Activated CD4-positive, alpha-beta T cell treated with anti-CD3 and anti-CD28 coated beads, Interleukin-2, amount 50 U/mL, for 4 hours (primary cell): Measurements from ENCODE around the gene PIGK.

Source experiments
- DNase-seq, 2 experiments: peaks; one replicate each; pipeline ENCODE4 v3.0.0-alpha.2; 2020

The PIGK gene

DNA sequence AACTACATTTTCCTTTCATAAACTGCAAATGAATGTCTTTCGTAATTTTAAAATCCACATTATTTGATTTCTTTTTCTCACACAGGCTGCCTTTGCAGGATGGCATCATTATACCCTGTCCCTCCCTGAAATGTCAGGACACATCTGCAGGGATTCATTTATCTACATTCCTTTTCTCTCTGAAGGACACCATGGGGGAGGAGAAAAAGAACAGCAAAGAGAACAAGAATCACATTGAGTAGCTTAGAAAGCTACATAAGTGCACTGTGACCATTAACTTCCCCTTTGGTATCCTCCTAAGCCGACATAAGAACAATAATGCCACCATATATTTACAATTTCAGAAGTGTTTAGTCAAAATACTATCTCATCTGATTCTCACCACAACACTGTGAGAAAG, 129.5 kb downstream of the PIGK start:
- DNase-seq: no peak

GRCh38 chr1:77085109-77085508, 134.1 kb downstream of the PIGK start:
- no peak for DNase-seq

GRCh38 chr1:77084457-77084856, 134.8 kb downstream of the PIGK start:
- DNase-seq: no peak

DNA sequence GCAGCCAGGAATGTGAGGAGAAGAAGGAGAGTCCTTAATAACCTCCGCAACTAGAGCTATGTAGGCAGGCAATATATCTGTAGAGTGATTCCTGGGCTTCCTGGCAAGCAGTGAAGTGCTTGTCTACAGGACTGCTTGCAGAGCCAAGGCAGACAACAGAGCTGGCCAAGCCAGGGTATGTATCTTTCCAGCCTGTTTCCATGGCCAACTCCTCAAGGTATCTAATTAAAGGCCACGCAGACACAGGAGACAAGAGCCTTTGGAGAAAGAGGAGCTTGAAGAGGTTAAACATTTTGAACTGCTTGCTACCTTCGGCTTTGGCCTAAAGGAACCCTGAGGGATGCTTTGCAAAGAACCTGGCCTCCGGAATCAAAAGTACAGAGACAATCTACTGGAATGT, 137.4 kb downstream of the PIGK start:
- no peak for DNase-seq

- no peak for DNase-seq
Observed at GRCh38 chr1:77076759-77077158, 142.5 kb downstream of the PIGK start.

- DNase-seq: no peak
Observed at GRCh38 chr1:77068013-77068412, 151.2 kb downstream of the PIGK start.

- DNase-seq: no peak
Observed at GRCh38 chr1:77065693-77066342, 153.4 kb downstream of the PIGK start.

GRCh38 chr1:77064246-77064645, 155.0 kb downstream of the PIGK start:
- DNase-seq: no peak

DNA sequence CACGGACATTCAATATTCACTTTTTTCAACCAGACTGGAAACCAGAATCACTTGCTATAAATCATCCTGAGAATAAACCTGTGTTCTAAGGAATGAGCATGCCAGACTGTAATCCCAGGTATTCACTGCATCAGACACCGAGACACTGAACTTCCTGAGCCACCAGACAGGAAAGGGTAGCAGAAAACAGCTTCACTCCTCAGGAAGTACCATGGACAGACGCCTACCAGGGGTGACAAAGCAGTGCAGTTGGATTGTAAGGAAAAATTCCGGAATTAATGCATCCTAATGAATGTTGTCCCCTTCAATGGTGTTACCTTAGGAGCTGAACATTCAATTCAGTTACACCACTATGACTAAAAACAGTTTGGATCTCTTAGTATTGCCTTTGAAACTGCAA, 156.1 kb downstream of the PIGK start:
- DNase-seq: no peak

GRCh38 chr1:77061162-77061561, 158.1 kb downstream of the PIGK start:
- DNase-seq: no peak

- DNase-seq: no peak
Observed at GRCh38 chr1:77060000-77060399, 159.2 kb downstream of the PIGK start.

GRCh38 chr1:77057994-77058585, 161.1 kb downstream of the PIGK start:
- DNase-seq: no peak

DNA sequence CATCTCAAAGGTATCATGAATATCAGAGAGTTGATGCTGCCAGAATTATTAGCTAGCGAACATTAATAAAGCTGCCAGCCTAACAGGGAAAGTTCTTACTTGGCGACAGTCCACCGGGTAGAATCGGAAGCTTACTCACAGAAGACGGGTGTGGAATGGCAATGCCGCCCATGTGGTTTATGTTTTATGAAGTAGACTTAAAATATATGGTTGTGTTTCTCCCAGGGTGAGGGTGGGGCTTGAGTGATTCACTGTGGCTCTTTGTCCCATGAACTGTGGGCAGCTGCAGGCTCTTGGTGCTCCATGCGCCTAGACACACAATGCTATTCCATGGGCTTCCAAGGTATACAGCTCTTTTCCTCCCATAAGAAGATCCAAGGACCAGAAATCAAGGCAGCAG, 162.7 kb downstream of the PIGK start:
- no peak for DNase-seq

DNA sequence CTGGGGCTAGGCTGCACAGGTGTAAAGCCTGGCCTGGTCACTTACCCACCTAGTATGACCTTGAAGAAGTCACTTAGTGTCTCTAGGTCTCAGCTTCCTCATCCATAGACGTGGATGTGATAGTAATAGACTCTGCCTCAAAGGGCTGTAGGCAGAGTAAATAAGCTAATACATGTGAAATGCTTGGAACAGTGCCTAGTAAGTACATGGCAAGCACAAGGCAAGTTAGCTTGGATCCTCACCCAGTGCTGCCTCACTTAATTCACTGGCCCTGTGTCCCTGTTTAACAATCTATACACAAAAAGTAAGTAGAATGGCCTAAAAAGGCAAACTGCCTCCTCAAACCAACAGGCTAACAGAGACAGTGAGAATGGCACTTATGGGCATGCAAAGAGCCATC, 167.8 kb downstream of the PIGK start:
- DNase-seq: no peak

DNA sequence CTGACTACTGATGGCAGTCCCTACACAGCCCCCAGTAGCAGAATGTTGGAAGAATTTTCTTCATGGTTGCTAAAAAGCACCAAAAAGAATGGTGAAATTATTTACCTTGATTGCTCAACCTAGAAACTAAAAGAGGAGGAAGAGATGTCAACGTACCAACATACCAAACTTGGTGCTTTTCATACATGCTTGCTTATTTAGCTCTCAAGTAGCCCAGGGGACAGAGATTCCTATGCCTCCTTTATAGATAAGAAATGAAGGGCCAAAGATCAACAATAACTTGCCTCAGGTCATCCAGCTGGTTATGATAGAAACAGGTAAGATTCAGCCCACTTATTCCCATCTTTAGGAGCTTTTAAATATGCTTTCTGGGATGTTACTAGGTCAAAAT, 170.6 kb downstream of the PIGK start:
- DNase-seq: no peak

- DNase-seq: no peak
Observed at GRCh38 chr1:77047978-77048614, 171.1 kb downstream of the PIGK start.

DNA sequence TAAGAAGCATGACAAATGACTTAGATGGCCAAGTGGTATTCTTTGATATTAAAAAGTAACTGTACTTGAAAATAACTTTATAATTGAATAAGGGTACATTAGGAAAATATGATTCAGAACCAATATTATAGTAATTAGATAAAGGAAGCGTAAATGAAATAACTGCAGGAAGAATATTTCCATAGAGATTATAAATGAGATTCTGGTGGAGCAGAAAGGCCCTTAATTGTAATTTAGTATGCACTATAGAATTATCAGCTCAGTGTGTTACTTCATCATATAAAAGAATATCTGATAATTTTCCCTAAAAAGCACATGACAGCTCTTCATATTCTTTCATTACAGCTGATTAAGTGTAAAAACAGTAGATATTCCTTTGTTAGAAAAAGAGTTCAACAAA, 171.7 kb downstream of the PIGK start:
- DNase-seq: no peak

- no peak for DNase-seq
Observed at GRCh38 chr1:77044133-77044849, 174.9 kb downstream of the PIGK start.

DNA sequence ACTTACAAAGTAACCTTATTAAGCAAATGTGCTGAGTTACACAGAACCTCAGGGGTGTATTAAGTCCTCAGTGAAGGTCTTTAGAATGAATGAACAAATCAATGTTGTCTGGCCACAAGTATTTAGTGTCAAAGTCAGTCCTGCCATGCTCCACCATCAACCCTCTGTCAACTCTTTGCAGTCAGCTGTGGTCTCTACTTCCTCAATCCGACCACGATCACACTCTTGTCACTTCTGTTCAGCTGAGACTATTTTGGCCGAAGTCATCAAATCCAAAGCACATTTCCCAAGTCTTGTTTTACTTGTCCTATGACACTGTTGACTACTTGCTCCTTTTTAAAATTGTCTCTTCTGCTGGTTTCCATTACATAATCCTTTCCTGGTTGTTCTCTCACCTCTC, 178.4 kb downstream of the PIGK start:
- DNase-seq: no peak

DNA sequence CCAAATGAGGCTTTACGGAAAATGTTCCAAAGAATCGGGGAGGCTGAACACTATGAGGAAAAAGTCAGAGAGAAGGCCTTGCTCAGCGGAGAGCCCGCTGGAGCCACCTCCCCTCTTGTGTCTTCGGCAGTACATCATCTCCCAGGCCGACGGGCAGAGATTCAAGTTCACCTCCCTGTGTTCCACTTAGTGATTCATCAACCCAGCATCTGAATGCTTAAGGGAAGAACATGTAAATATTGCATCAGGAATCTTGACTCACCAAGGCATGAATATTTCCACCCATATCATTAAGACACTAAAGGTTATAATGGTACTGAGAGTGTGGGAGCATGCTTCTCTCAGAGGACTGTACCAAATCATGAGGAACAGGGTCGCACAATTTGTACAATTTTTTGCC, 179.5 kb downstream of the PIGK start:
- no peak for DNase-seq

DNA sequence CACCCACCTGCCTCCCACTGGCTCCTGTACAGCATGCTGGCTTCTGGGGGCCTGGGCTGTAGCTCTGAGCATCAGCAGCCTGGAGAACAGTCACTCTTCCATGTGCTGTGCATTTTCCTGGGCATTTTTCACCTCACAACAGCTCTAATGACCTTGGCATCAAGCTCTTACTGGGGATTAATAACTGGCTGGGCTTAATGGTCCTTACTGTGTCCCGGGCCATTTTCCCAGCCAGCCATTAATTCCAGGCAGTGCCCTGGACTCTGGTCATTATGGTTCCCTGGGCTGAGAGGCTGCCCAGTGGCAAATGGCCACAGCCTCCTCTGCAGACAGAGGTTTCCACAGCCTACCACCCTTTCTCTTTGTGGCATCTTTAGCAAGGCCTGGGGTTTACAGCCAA, 180.1 kb downstream of the PIGK start:
- no peak for DNase-seq
